ENCODE data around the gene C1QTNF3. TPM values are rescaled to one million over a fixed set of nuclear protein-coding genes. Genes with fewer than 3 reads are reported as not detected.

Gene C1QTNF3
- total and polyA plus RNA-seq, 2 of the 8 experiments (the other 6 are each of a cell fraction or from before 2014, with no cell fraction given), result 1.0 to 1.2 TPM

DNA sequence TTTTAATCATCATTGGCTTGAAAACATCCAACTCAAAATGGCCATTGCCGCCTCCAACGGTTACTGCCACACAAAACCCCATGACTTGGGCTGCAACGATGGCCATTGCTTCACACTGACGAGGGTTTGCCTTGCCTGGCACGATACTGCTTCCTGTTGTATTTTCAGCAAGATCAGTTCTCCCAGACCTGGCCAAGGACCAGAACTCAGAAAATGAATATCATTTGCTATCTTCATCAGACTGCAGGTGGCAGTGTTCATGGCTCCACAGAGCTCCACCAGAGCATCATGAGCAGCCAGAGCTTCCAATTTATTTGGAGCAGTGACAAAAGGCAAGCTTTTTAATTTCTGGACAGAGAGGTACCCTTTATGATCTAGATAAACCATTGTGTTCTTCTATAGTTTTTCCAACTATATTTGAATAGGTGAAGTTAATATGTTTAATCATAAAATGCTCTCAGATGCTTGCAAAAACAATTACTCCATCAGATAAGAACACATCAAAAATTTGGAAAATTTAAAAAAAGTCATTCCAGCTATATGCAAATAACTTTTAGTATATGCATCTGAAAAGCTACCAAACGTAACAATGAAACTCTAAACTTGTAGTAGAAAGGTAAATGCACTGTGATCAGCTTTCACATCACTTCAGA is 45.6 kb downstream of the C1QTNF3 start (continued):
- TF ChIP-seq EP300 (IDR thresholded peaks at IDR 0.05; ENCODE audit: borderline replicate concordance in 1 of 2, low read depth in 2 of 2, low read length in 2 of 2), result no peak
- no peak for TF ChIP-seq GABPA (IDR thresholded peaks at IDR 0.05; ENCODE audit: borderline replicate concordance, insufficient read depth, low read length)
